Activated CD4-positive, alpha-beta T cell treated with anti-CD3 and anti-CD28 coated beads for 1 hour (primary cell): ENCODE measurements around the gene BPIFB2.
"Not testable (repeated sequence)": the region's sequence is repeated elsewhere in the genome, so short reads cannot be mapped to it uniquely, and the experiment has no call there.

Experiments used
- DNase-seq: peaks from one replicate; pipeline ENCODE4 v3.0.0-alpha.2; 2020

Gene BPIFB2

DNA sequence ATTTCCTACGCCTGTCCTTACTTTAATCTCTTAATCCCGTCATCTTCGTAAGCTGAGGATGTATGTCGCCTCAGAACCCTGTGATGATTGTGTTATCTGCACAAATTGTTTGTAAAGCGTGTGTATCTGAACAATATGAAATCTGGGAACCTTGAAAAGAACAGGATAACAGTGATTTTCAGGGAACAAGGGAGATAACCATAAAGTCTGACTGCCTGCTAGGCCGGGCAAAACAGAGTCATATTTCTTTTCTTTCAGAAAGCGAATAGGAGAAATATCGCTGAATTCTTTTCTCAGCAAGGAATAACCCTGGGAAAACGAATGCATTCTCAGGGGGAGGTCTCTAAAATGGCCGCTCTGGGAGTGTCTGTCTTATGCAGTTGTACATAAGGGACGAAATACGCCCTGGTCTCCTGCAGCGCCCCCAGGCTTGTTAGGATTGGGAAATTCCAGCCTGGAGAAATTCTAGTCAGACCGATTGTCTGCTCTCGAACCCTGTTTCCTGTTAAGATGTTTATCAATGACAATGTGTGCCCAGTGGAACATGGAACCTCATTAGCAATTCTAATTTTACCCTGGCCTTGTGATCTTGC is 37.7 kb downstream of the BPIFB2 start:
- not testable (repeated sequence) for DNase-seq

DNA sequence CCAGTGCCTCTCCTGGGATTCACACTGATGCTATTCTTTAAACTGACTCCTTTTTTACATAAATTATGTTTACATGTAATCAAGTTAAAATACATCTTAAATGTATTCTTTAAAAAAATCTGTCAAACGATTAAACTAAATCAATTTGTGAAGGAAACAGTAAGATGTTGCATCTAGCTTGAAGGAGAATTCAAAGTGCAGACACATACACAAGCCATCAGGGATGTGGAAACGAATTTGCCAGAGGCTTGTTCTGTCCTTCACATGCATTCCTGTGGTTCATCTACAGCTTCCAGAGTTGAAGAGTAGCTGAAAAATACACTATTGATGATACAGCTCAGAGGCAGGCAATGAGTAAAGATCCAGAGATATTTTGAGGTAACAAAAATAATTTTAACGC is 38.9 kb downstream of the BPIFB2 start:
- DNase-seq: no peak

DNA sequence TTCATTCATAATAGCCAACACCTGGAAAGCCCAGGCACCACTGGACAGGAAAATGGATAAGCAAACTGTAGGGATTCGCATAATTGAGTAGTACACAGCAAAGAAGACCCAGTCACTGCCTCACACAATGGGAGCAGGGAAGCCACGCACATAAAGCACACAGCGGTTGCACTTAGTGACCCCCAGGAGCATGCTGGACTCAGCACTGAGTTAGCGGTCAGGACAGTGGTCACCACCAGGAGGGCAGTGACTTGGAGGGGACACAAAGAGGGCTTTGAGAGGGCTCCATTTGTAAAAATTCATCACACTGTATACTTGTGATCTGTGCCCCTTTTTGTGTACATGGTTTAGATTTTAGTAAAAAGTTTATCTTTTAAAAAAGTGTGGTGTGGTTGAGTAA is 43.8 kb downstream of the BPIFB2 start:
- no peak for DNase-seq

DNA sequence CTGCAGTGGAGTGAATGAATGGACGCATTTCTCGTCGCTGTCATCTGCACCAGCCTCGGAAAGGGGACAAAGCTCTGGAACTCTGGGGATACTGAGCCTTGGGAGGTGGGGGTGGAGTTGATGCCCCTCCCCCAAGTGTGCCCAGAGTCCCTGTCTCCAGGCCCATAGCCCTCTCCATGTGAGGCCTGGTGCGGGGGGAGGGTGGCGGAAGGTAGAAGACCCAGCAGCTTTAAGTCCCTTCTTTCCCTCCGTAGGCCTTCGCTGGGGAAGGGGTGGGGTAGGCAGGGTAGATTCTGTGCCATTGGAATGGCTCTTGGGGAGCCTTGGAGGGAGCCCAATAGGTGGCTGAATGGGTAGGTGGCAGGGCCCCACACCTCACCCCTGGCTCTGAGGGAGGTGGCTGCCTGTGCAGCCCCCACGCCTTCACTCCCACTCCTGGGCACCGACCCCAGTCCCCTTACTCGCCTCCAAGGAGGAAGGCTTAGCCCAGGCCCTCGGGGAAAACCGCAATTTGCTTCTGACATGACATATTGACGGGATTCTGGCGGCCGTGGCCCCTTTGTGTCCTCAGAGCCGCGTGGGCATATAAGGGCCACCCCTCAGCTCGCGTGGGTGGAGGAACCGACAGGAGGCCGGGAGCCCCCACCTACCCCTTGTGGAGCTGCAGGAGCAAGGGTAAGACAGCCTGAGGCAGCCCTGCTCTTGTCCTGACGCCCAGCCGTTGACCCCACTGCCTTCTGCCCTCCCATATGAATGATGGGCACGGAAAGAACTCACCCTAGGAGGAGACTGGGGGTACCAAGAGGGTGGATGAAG is 46.0 kb downstream of the BPIFB2 start, which contains the start of gene BPIFB3:
Gene BPIFB3 (plus strand): TSS at position 613 of the 816 bp plus-strand sequence. CDS start 1,533 bp downstream, outside the sequence.
- DNase-seq: no peak

DNA sequence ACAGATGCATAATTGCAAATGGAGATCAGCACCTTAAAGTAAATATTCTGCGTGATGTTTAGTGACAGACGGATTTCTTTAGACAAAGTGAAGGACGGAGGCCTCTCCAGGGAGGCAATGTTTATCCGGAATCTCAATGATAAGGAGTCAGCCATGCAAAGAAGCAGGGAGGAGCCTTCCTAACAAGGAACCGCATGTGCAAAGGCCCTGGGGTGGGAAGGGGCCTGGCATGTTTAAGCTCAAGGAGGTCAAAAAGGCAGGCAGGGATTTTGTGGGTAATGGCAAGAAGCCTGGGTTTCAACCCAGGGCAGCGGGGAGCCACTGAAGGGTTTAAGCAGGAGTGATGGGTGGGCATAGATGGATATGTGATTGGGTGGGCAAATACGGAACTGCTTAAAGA is 46.9 kb downstream of the BPIFB2 start:
- DNase-seq: no peak

DNA sequence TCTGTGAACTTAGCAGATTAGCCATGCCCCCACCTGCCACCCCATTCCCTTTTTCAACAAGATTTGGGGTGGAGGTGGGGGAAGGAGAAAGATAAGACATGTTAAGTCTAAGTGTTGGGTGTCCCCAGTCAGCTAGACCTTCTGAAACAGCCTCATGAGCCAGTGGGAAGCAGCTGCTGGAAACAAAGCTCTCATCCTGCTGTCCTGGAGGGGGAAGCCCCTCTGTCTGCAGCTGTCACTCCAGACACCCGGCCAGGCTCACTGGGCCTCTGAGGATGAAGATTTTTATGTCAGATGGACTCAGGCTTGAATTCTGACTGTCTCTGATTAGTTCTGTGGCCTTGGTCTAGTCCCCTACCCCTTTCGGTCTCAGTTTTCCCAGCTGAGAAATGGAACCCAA is 47.3 kb downstream of the BPIFB2 start:
- DNase-seq: no peak

DNA sequence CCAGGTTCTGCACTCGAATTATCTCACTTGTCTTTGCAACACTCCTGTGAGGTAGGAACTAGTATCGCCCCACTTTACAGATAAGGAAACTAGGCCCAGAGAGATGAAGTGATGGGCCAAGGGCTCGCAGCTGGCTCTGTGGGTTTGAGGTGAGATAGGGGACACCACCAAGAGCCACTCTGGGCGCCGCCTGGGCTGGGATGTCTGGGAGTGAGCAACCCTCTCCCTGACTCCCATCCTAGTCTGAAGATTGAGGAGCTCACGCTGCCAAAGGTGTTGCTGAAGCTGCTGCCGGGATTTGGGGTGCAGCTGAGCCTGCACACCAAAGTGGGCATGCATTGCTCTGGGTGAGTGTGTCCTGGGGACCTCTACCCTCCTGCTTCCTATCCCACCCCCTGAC is 51.6 kb downstream of the BPIFB2 start:
- no peak for DNase-seq

DNA sequence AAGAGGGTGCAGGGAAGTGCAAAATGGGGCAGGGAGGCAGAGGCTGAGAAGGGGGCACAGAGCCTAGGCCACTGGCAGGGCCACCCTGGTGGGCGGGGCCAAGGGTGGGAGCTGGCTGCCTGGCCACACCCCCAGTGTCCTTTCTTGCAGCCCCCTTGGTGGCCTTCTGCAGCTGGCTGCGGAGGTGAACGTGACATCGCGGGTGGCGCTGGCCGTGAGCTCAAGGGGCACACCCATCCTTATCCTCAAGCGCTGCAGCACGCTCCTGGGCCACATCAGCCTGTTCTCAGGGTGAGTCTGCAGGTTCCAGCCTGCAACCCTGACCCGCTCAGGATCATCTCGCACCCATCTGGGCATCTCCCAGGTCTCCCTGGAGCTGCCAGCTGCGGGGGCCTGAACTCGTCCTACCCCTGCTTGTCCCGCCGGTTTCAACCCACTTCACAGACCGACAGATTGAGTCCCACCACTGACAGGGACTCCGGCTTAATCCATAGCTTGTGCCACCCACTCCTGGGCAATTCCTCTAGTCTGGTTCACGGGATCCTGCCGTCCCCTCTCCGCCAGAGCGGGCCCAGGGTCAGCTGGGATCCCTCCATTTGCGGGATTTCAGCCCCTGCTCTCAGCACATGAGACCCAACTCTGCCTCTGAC is 52.4 kb downstream of the BPIFB2 start:
- no peak for DNase-seq

DNA sequence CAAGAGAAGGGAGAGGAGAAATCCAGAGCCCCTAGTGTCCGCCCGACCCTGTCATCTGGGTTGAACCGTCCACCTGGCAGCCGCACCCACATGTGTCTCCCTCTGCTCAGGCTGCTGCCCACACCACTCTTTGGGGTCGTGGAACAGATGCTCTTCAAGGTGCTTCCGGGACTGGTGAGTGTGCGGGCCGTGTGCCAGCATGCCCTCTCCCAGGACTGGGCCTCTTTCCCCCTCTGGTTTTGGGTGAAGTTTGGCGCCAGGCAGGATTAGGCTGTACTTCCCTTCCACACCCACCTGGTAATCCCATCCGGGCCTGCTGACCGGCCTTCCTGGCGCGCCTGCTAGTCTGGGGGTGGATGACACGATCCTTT is 54.1 kb downstream of the BPIFB2 start:
- DNase-seq: no peak

DNA sequence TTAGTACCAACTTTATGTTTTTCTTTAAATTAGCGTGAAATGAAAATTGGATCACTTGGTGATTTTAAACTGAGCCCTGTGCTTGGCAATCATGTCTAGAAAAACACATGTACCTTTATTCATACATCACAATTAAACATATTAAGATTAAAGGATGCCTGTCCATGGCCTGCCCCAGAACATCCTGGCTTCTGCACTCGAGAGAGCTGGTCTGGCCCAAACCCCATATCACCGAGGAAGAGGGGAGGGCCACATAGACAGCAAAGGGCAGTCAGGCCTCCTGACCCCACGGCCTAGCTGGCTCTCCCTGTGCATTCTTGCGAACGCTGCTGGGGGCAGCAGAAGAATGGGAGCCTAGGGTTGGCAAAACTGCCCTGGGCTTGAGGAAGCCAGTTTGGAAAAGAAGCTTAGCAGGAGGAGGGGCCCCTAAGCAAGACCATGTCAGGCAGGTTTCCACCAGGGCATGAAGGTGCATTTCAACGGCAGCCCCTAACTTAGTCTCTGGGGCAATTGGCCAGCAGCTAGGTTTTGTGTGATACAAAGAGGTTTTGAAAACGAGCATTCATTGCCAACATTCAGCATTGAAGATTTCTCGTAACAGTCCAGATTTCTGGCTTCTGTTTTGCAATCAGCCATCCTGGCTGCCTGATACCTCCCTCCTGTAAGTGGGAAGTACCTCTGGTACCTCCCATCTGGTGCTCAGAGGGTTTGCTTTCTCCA is 54.8 kb downstream of the BPIFB2 start:
- DNase-seq: no peak

DNA sequence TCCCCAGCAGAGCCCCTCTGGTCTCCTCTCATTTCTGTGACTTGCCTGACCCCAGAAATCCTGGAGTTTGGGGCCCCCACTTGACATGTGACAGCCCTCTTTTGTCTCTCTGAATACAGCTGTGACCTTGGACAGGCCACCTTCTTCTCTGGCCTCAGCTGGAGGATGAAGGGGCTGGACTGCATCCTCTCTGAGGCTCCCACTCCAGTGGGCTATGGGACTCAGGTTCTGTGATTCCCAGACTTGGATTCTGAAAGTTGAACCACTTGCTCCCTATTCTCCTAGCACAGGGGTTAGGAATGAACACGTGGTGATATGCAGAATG is 55.3 kb downstream of the BPIFB2 start:
- no peak for DNase-seq

DNA sequence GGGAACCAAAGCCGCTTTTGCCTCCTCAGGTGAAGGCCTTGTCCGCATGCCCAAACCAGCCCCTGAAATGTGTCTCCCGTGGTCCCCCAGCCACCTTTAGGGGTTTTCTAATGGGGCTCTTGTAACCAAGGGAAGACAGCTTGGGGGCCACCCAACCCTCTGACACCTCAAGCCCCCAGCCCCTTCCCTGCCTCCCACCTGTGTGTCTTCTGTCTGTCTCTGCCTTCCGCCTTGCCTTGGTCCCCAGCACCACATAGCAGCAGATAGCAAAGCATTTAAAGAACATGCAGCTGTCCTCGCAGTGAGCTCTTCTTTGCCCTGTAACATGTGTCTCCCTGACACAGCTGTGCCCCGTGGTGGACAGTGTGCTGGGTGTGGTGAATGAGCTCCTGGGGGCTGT is 55.8 kb downstream of the BPIFB2 start:
- no peak for DNase-seq

DNA sequence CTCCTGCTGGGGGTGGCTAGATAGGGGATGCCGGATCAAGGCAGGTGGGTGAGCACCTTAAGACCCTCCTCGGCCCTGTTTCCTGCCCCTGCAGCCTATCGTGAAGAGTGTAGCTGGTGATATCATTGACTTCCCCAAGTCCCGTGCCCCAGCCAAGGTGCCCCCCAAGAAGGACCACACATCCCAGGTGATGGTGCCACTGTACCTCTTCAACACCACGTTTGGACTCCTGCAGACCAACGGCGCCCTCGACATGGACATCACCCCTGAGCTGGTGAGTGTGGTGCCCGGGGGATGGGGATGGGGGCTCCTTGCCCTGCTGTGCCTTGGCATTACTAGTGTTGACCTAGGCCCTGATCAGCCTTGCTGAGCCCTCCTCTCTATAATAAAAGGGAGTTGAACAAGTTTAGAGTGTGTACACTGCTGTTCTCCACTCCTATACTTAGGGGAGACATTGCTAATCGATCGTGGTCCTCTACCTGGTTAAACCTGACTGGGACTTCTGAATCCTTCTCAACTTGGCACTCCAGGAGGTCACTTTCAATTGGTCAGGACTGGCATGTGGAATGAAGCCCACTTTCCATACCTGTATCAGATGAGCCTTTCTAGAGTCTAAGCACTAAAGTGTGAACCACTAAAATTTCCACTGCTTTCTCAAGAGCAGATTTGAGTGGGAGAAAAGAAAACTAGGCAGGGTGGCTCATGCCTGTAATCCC is 57.2 kb downstream of the BPIFB2 start:
- no peak for DNase-seq

DNA sequence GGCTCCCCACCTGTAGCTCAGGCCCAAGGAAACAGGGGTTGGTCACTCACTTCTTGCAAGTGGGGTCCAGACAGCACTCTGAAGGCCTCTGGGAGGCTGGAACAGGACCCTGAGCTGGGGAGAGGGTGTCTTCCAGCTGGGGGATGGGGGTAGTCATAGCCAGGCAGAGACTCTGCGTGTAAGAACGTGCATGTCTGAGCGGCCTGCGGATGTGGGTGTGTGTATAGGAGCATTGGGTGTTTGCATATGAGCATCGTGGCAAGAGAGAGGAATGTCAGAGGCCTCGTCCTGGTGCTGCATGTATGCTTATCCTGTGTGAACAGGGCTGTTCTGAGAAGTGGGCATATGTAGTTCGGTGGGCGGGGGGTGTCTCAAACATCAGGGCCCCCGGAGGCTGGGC is 58.3 kb downstream of the BPIFB2 start:
- DNase-seq: no peak

DNA sequence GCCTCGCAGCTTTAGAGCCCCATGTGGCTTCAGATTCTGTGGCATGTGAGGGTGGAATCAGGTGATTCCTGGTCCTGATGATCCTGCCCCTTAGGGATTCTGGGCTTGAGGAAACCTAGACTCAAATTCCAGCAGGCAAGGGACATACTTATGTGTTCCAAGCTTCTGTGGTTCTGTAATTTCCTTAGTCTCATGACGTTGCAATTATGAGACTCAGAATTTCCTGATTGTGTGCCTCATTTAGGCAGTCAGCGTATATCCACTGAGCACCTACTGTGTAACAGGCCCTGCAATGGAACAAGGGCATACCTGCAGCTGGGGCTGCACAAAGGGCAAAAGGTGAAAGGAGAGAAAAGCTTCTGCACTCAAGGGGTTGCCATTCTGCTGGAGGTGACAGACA is 60.3 kb downstream of the BPIFB2 start:
- no peak for DNase-seq

DNA sequence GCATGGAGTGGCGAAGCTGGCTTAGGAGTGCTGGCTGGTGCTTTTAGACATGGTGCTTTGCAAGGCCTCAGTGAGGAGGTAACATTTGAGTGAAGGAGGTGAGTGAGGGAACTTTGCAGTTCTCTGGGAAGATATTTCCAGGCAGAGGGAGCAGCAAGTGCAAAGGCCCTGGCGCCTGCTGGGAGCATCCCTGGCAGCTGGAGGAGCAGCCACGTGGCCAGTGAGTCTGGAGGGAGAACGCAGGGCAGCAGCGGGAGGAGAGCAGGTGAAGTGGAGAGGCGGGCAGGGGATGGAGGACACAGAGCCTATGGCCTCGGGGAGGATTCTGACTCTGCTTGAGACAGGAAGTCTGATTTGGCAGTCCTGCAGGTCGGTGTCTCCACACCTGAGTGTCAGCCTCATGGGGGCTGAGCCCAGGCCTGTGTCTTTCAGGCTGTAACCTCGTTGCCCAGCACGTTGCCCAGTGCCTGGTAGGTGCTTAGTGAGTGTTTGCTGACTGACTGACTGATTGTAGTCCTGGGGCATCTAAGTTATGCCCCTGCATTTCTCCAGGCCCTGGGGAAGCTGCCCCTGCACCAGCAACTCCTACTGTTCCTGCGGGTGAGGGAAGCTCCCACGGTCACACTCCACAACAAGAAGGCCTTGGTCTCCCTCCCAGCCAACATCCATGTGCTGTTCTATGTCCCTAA is 60.9 kb downstream of the BPIFB2 start:
- DNase-seq: no peak

DNA sequence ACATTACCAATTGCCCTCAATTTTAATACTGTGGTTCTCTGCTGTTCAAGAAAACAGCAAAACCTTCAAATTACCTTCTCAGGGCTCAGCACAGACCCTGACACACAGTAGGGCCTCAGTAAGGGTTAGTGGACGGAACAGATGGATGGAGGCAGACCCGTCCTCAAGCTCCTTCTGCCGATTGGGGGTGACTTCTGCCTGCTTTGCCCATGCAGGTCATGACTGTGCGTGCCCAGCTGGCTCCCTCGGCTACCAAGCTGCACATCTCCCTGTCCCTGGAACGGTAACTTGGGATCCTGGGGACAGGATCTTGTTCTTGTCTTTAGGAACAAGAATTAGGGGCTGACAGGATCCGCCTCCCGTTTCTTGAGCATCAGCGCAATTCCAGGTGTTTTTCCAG is 62.2 kb downstream of the BPIFB2 start:
- DNase-seq: no peak

DNA sequence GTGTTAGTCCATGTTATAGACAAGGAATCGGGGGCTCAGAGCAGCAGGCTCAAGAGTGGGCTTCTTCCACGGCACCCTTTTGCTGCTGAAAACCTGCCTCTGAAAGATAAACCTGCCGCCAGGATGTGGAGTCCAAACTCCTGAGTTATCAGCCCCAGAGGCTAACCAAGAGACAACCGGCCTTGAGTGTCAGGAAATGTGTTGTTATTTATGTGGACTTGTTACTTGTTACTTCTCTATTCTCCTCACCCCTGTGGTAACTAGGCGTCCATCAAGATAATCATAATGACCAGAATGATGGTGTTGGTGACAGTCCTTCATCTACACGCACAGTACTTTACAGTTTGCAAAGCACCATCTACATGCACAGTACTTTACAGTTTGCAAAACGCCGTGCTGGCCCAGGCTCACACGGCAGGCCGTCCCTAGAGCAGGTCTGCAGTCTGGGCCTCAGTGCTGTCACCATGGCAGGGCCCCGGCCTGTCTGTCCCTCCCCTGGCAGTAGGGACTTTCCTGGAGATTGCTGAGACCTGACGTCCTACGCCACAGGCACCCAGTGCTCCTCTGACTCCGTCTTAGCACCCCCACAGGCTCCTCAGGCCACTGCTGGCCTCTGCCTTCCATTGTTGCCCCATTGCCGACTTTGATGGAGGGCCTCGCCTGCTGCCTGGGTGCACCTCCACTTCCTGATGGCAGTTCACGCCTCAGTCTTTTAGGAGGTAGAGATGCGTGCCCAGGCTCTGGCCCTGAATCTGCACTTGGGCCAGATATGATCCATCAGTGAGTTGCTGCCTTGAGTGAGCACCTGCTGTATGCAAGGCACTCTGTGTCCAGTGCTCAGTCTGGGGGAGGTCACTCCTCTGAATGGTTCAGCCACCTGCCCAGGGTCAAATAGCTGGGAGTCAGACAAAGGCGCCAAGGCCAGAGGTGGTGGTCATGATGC is 62.9 kb downstream of the BPIFB2 start:
- no peak for DNase-seq

DNA sequence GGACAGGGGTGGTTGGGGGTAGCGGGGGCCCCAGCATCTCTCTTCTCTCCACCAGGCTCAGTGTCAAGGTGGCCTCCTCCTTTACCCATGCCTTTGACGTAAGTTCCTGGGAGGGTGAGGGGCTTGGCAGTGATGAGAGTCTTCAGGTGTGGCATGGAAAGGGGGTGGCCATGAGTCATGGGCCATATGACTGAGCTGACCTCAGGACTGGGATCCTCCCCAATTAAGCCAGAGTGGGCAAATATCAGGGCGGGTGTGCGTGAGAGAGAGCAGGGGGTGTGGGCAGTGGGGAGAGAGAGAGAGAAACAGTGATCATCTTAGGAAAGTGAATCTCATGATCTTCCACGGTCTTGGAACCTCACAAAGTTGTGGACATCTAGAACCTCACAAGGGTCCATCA is 63.7 kb downstream of the BPIFB2 start:
- no peak for DNase-seq

DNA sequence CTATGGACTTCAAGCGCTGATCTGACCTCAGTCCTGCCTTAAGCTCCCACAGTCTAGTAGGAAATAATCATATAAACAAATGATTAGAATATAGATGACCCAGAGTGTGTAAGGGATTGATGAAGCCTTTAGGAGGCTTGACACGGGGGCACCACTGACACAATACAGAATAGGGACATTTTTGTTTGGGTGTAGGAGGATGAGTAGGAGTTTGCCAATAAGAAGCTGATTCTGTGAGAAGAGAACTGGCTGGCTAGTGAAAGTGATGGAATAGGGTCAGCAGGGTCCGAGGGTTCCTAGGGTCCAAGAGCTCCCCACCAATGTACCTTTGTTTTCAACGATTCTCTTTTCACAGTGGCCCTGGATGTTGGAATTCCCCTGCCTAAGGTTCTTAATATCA is 64.9 kb downstream of the BPIFB2 start:
- no peak for DNase-seq

DNA sequence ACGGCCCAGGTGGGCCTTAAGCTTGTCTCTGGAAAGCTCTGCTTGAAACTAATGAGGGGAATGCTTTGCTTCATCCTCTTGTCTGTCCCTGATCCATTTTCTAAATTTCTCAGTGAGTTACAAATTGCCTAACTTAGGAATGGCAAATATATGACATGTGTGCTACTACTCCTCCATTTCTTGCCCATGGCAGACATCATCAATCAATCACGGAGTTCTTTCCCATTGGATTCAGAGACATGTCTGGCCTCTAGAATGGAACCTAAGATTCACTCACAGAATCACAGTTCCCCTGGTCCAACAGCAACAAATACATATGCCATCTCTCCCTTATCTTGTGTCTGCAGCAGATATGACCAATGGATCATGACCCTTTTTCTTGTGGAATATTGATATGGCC is 65.3 kb downstream of the BPIFB2 start:
- no peak for DNase-seq
